NB4 (cell line): ENCODE results near the gene CNOT6.

Experiments
- DNase-seq: peaks from one replicate; pipeline ENCODE4 v3.0.0; 2010; ENCODE audit warnings: low read depth
- H3K4me3 ChIP-seq: one replicate; pipeline ENCODE4 v1.5.1; 2011; ENCODE audit warnings: mild to moderate bottlenecking, low read depth, low read length, moderate library complexity
- CTCF ChIP-seq: IDR thresholded peaks from one replicate; pipeline ENCODE4 v1.5.1; 2012; ENCODE audit warnings: low read depth, low read length
- MAX ChIP-seq: IDR thresholded peaks from 2 replicates; pipeline ENCODE4 v1.6.1; 2011; ENCODE audit warnings: low read depth, low read length
- MYC ChIP-seq: IDR thresholded peaks from 2 replicates; pipeline ENCODE4 v1.6.1; 2011; ENCODE audit warnings: low read depth, low read length
- POLR2A ChIP-seq: IDR thresholded peaks from 2 replicates; pipeline ENCODE4 v1.6.1; 2011; ENCODE audit warnings: mild to moderate bottlenecking; ENCODE audit not compliant: insufficient read length; ENCODE audit errors: extremely low read depth

The CNOT6 gene

GRCh38 chr5:180623844-180624243 is 129.7 kb downstream of the CNOT6 start:
- no peak for DNase-seq
- TF ChIP-seq MAX (no peak), MYC (no peak), POLR2A (no peak), CTCF (no peak)
- H3K4me3 ChIP-seq = no peak overlapping the region

- no peak overlapping the region for H3K4me3 ChIP-seq
- no peak for DNase-seq
- no peak for TF ChIP-seq CTCF
- no peak for TF ChIP-seq MYC
- no peak for TF ChIP-seq MAX
- TF ChIP-seq POLR2A = no peak
Measured at GRCh38 chr5:180624587-180624986, 130.4 kb downstream of the CNOT6 start.

- no peak overlapping the region for H3K4me3 ChIP-seq
- TF ChIP-seq POLR2A (no peak), MAX (no peak), MYC (no peak)
- DNase-seq = no peak
Measured at GRCh38 chr5:180625125-180625790, 131.1 kb downstream of the CNOT6 start.

GRCh38 chr5:180625791-180626660 is 131.8 kb downstream of the CNOT6 start:
- no peak for TF ChIP-seq CTCF
- TF ChIP-seq POLR2A = no peak
- no peak for TF ChIP-seq MYC
- no peak for TF ChIP-seq MAX
- no peak for DNase-seq
- no peak overlapping the region for H3K4me3 ChIP-seq

- no peak overlapping the region for H3K4me3 ChIP-seq
- TF ChIP-seq MYC (no peak), POLR2A (no peak), MAX (no peak), CTCF (no peak)
- no peak for DNase-seq
Measured at GRCh38 chr5:180626661-180627385, 132.6 kb downstream of the CNOT6 start.
